Progenitor cell of endocrine pancreas (in vitro differentiated cells): ENCODE measurements around the gene EXOC6B. TPM values are rescaled to one million over a fixed set of nuclear protein-coding genes. Genes with fewer than 3 reads are reported as not detected.

Experiments used
- DNase-seq: peaks from one replicate; pipeline ENCODE4 v3.0.0; 2021; ENCODE audit warnings: low spot score; ENCODE audit not compliant: unreplicated experiment
- H3K27ac Mint-ChIP-seq: 2 replicates; pipeline ENCODE4 v1.8.0; 2021; ENCODE audit warnings: mild to moderate bottlenecking, moderate library complexity, mixed read lengths
- H3K27me3 Mint-ChIP-seq: 2 replicates; pipeline ENCODE4 v1.8.0; 2021; ENCODE audit warnings: mixed read lengths
- H3K36me3 Mint-ChIP-seq: 2 replicates; pipeline ENCODE4 v1.8.0; 2022; ENCODE audit warnings: mixed read lengths; ENCODE audit not compliant: insufficient read depth
- H3K4me1 Mint-ChIP-seq: 2 replicates; pipeline ENCODE4 v1.8.0; 2021; ENCODE audit warnings: low read depth, mixed read lengths
- H3K4me3 Mint-ChIP-seq: 2 replicates; pipeline ENCODE4 v1.8.0; 2021; ENCODE audit warnings: low read depth, mild to moderate bottlenecking, moderate library complexity, mixed read lengths
- H3K9me3 Mint-ChIP-seq: 2 replicates; pipeline ENCODE4 v1.8.0; 2021; ENCODE audit warnings: low read depth, mixed read lengths
- CTCF ChIP-seq: fragments of 200-600 bp; sonication (generic); IDR thresholded peaks from one replicate; pipeline ENCODE4 v1.5.0; 2021; ENCODE audit warnings: antibody characterized with exemption, mild to moderate bottlenecking; ENCODE audit not compliant: unreplicated experiment
- total RNA-seq: library from RNA; stranded (reverse); gene quantifications from 2 replicates; pipeline ENCODE4 v1.2.1, GENCODE V29; 2021

The EXOC6B gene
- total RNA-seq, 1 donor from 2014 or later: 71.9 TPM

GRCh38 chr2:72394541-72395070 lies 431.2 kb downstream of the EXOC6B start:
- peaks cover 14% of the 10 kb centered on the region for H3K9me3 Mint-ChIP-seq

GRCh38 chr2:72389447-72389846 lies 436.4 kb downstream of the EXOC6B start:
- TF ChIP-seq CTCF: no peak
- Mint-ChIP-seq H3K4me3 (no peak overlapping the region), H3K4me1 (no peaks in the 10 kb centered on the region), H3K36me3 (peaks cover 22% of the 10 kb centered on the region), H3K27me3 (no peaks in the 10 kb centered on the region), H3K27ac (no peak overlapping the region), H3K9me3 (peaks cover 33% of the 10 kb centered on the region)
- no peak for DNase-seq

More at GRCh38 chr2:72394541-72395070, 431.2 kb downstream of the EXOC6B start:
- no peak for TF ChIP-seq CTCF
- DNase-seq: no peak
- no peak overlapping the region for H3K4me3 Mint-ChIP-seq
- H3K27ac Mint-ChIP-seq: no peak overlapping the region
- H3K36me3 Mint-ChIP-seq: peaks cover 12% of the 10 kb centered on the region
- H3K4me1 Mint-ChIP-seq: peaks cover 3% of the 10 kb centered on the region
- H3K27me3 Mint-ChIP-seq: no peaks in the 10 kb centered on the region

- no peak overlapping the region for H3K27ac Mint-ChIP-seq
- TF ChIP-seq CTCF: no peak
Observed at GRCh38 chr2:72388263-72388662, 437.6 kb downstream of the EXOC6B start.

GRCh38 chr2:72386288-72386687 lies 439.5 kb downstream of the EXOC6B start:
- H3K4me1 Mint-ChIP-seq: no peaks in the 10 kb centered on the region
- peaks cover 25% of the 10 kb centered on the region for H3K36me3 Mint-ChIP-seq
- TF ChIP-seq CTCF: no peak
- DNase-seq: no peak
- H3K9me3 Mint-ChIP-seq: peaks cover 41% of the 10 kb centered on the region
- no peak overlapping the region for H3K27ac Mint-ChIP-seq
- H3K27me3 Mint-ChIP-seq: no peaks in the 10 kb centered on the region
- no peak overlapping the region for H3K4me3 Mint-ChIP-seq

More at GRCh38 chr2:72388263-72388662, 437.6 kb downstream of the EXOC6B start:
- Mint-ChIP-seq H3K4me3 (no peak overlapping the region), H3K9me3 (peaks cover 39% of the 10 kb centered on the region), H3K36me3 (peaks cover 26% of the 10 kb centered on the region), H3K4me1 (no peaks in the 10 kb centered on the region), H3K27me3 (no peaks in the 10 kb centered on the region)
- DNase-seq: no peak

GRCh38 chr2:72378753-72379348 lies 447.0 kb downstream of the EXOC6B start:
- H3K4me3 Mint-ChIP-seq: no peak overlapping the region
- H3K4me1 Mint-ChIP-seq: peaks cover 8% of the 10 kb centered on the region
- no peak for TF ChIP-seq CTCF
- no peaks in the 10 kb centered on the region for H3K27me3 Mint-ChIP-seq
- H3K36me3 Mint-ChIP-seq: peaks cover 28% of the 10 kb centered on the region
- no peak for DNase-seq
- H3K27ac Mint-ChIP-seq: no peak overlapping the region
- H3K9me3 Mint-ChIP-seq: peaks cover 16% of the 10 kb centered on the region
